ENCODE measurements around the gene GULP1. TPM values are rescaled to one million over a fixed set of nuclear protein-coding genes. Genes with fewer than 3 reads are reported as not detected.

Gene GULP1
- total and polyA plus RNA-seq, 2 of the 4 experiments (the other 2 are of a cell fraction), result 24.4 to 40.1 TPM

DNA sequence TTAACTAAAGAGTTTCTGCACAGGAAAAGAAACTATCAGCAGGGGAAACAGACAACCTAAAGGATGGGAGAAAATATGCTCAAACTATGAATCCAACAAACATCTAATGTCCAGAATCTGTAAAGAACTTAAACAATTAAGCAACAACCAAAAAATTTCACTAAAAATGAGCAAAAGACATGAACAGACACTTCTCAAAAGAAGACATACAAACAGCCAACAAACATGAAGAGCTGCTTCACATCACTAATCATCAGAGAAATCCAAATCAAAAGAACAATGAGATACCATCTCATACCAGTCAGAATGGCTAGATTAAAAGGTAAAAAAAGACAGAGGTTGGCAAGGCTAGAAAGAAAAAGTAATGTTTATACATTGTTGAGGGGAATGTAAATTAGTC lies 8.8 kb upstream of the GULP1 start:
- Histone ChIP-seq H2BK15ac (ENCODE audit: low read depth, low read length) (no peak overlapping the region), H3K4me1 (ENCODE audit: control insufficient read depth, insufficient read depth, low read length) (no peaks in the 10 kb centered on the region), H3K56ac (ENCODE audit: extremely low read depth, insufficient read depth, low read length) (no peak overlapping the region), H3K36me3 (ENCODE audit: control insufficient read depth, insufficient read depth, low read length) (no peaks in the 10 kb centered on the region), H2BK5ac (ENCODE audit: low read depth, low read length, poor library complexity, severe bottlenecking) (no peak overlapping the region), H2AK9ac (replicated peaks; ENCODE audit: low read depth, low read length, poor library complexity) (no peak overlapping the region), H3K27ac (ENCODE audit: insufficient read depth, low read length) (no peak overlapping the region), H3K27me3 (ENCODE audit: control insufficient read depth, insufficient read depth, low read length) (no peaks in the 10 kb centered on the region), H4K5ac (ENCODE audit: low read depth, low read length) (no peak overlapping the region), H3K9me3 (ENCODE audit: control insufficient read depth, insufficient read depth, low read length) (no peaks in the 10 kb centered on the region), H2AFZ (replicated peaks; ENCODE audit: low read length, poor library complexity) (no peak overlapping the region), H4K91ac (ENCODE audit: insufficient read depth, low read depth, low read length) (no peak overlapping the region), H2AK5ac (ENCODE audit: low read depth, low read length) (no peak overlapping the region), H2BK120ac (ENCODE audit: low read depth, low read length) (no peak overlapping the region), H3K79me1 (ENCODE audit: low read depth in 1 of 2, low read length in 2 of 2) (no peaks in the 10 kb centered on the region), H2BK20ac (ENCODE audit: low read depth, low read length) (no peak overlapping the region), H3K4ac (ENCODE audit: low read depth, low read length) (no peak overlapping the region), H4K8ac (ENCODE audit: low read depth in 2 of 2, low read length in 2 of 2) (no peak overlapping the region), H4K20me1 (ENCODE audit: insufficient read depth, low read length) (no peaks in the 10 kb centered on the region), H3K14ac (replicated peaks; ENCODE audit: low read depth, low read length) (no peak overlapping the region), H3K18ac (ENCODE audit: low read depth, low read length) (no peak overlapping the region), H3K23ac (ENCODE audit: low read depth, low read length) (no peak overlapping the region), H3K9me1 (ENCODE audit: insufficient read depth, low read length) (no peaks in the 10 kb centered on the region), H3K9ac (ENCODE audit: low read depth, low read length) (no peak overlapping the region), H3K4me3 (ENCODE audit: insufficient read depth, low read depth, low read length) (no peak overlapping the region), H3K4me2 (ENCODE audit: low read depth, low read length) (no peak overlapping the region)
- BruUV-seq (replicated peaks), result no TSS peak
- intact Hi-C loops (cut with micrococcal nuclease) (no loop called here), in situ Hi-C loops (cut with MboI; ENCODE audit: low sequenced_read_pairs) (no loop called here), dilution Hi-C loops (cut with HindIII; ENCODE audit: low sequenced_read_pairs, unreplicated experiment) (no loop called here)
- CTCF ChIA-PET, result no interaction called here
- DNase-seq (no peak), ATAC-seq (ENCODE audit: low read depth) (no peak)
- TF ChIP-seq MAFK (IDR thresholded peaks at IDR 0.05; ENCODE audit: low read depth, low read length), result no peak
- no peak for TF ChIP-seq NFE2L2 (IDR thresholded peaks at IDR 0.05; ENCODE audit: low read depth, low read length)
- TF ChIP-seq, protein P1, sequence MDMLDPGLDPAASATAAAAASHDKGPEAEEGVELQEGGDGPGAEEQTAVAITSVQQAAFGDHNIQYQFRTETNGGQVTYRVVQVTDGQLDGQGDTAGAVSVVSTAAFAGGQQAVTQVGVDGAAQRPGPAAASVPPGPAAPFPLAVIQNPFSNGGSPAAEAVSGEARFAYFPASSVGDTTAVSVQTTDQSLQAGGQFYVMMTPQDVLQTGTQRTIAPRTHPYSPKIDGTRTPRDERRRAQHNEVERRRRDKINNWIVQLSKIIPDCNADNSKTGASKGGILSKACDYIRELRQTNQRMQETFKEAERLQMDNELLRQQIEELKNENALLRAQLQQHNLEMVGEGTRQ (IDR thresholded peaks at IDR 0.05; ENCODE audit: low read depth, low read length), result no peak
- TF ChIP-seq, protein P2, sequence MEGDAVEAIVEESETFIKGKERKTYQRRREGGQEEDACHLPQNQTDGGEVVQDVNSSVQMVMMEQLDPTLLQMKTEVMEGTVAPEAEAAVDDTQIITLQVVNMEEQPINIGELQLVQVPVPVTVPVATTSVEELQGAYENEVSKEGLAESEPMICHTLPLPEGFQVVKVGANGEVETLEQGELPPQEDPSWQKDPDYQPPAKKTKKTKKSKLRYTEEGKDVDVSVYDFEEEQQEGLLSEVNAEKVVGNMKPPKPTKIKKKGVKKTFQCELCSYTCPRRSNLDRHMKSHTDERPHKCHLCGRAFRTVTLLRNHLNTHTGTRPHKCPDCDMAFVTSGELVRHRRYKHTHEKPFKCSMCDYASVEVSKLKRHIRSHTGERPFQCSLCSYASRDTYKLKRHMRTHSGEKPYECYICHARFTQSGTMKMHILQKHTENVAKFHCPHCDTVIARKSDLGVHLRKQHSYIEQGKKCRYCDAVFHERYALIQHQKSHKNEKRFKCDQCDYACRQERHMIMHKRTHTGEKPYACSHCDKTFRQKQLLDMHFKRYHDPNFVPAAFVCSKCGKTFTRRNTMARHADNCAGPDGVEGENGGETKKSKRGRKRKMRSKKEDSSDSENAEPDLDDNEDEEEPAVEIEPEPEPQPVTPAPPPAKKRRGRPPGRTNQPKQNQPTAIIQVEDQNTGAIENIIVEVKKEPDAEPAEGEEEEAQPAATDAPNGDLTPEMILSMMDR (conservative IDR thresholded peaks at IDR 0.05; ENCODE audit: low read depth, low read length), result no peak
- no peak for TF ChIP-seq RAD21 (IDR thresholded peaks at IDR 0.05; ENCODE audit: low read length)
- TF ChIP-seq MAZ (IDR thresholded peaks at IDR 0.05; ENCODE audit: borderline replicate concordance, low read depth, low read length), result no peak
- TF ChIP-seq SMC3 (IDR thresholded peaks at IDR 0.05; ENCODE audit: low read depth, low read length), result no peak
- TF ChIP-seq FOS (IDR thresholded peaks at IDR 0.05; ENCODE audit: low read depth, low read length), result no peak
- no peak for TF ChIP-seq CHD1 (IDR thresholded peaks at IDR 0.05; ENCODE audit: low read depth, low read length)
- TF ChIP-seq, protein P3, sequence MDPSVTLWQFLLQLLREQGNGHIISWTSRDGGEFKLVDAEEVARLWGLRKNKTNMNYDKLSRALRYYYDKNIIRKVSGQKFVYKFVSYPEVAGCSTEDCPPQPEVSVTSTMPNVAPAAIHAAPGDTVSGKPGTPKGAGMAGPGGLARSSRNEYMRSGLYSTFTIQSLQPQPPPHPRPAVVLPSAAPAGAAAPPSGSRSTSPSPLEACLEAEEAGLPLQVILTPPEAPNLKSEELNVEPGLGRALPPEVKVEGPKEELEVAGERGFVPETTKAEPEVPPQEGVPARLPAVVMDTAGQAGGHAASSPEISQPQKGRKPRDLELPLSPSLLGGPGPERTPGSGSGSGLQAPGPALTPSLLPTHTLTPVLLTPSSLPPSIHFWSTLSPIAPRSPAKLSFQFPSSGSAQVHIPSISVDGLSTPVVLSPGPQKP (IDR thresholded peaks at IDR 0.05; ENCODE audit: borderline replicate concordance, low read depth, low read length), result no peak
- POLR2A ChIA-PET (ENCODE audit: unreplicated experiment), result interaction anchor here (0.5 kb wide), 1 partner anchor 668 kb away, joined by 3 read pairs; no protein-coding TSS in a partner anchor
